OCI-LY7 (cell line): ENCODE results near the gene NEK11. TPM values are rescaled to one million over a fixed set of nuclear protein-coding genes. Genes with fewer than 3 reads are reported as not detected.

ENCODE experiments used
- BruUV-seq: library from RNA; stranded (reverse); fragments of 400-500 nt; replicated peaks from 2 replicates; lab custom pipeline; 2021; lab: Mats Ljungman, UMichigan
- CTCF ChIA-PET: fragments of 300-600 bp; sonication (Branson Sonifier 250); formaldehyde crosslinking; loops from one replicate; lab custom pipeline; 2022; ENCODE audit warnings: antibody characterized with exemption; ENCODE audit not compliant: unreplicated experiment; lab: Charles Lee
- POLR2A ChIA-PET: fragments of 300-600 bp; sonication (Branson Sonifier 250); formaldehyde crosslinking; loops from one replicate; lab custom pipeline; 2022; ENCODE audit warnings: antibody characterized with exemption; lab: Charles Lee
- DNase-seq: peaks from one replicate; pipeline ENCODE4 v3.0.0-alpha.2; 2015; ENCODE audit warnings: low spot score
- H2AFZ ChIP-seq: fragments of 200-600 bp; sonication (generic), shearing (Covaris generic); 2 replicates; pipeline ENCODE4 v1.6.1; 2014; ENCODE audit warnings: mild to moderate bottlenecking, antibody characterized with exemption, low read length, moderate library complexity
- H3K27ac ChIP-seq: fragments of 200-600 bp; sonication (generic); 2 replicates; pipeline ENCODE4 v1.5.1; 2014; ENCODE audit warnings: mixed run types, low read depth, mild to moderate bottlenecking, moderate library complexity, low read length, inconsistent platforms; ENCODE audit not compliant: poor library complexity, severe bottlenecking
- H3K36me3 ChIP-seq: fragments of 200-600 bp; sonication (generic); 2 replicates; pipeline ENCODE4 v1.6.1; 2014; ENCODE audit warnings: mild to moderate bottlenecking, antibody characterized with exemption, low read length, moderate library complexity, mixed read lengths; ENCODE audit not compliant: insufficient read depth
- H3K4me1 ChIP-seq: fragments of 200-600 bp; sonication (generic); 2 replicates; pipeline ENCODE4 v1.5.1; 2014; ENCODE audit warnings: mild to moderate bottlenecking, low read length; ENCODE audit not compliant: insufficient read depth, poor library complexity, severe bottlenecking
- H3K4me2 ChIP-seq: fragments of 200-600 bp; sonication (generic); 2 replicates; pipeline ENCODE4 v1.6.1; 2014; ENCODE audit warnings: mild to moderate bottlenecking, low read length
- H3K4me3 ChIP-seq: fragments of 200-600 bp; sonication (generic); 2 replicates; pipeline ENCODE4 v1.5.1; 2014; ENCODE audit warnings: mild to moderate bottlenecking, low read depth, low read length; ENCODE audit not compliant: poor library complexity, severe bottlenecking
- H3K79me2 ChIP-seq: fragments of 200-600 bp; sonication (generic); 2 replicates; pipeline ENCODE4 v1.6.1; 2016; ENCODE audit warnings: low read depth, mild to moderate bottlenecking, low read length, moderate library complexity, mixed read lengths; ENCODE audit not compliant: insufficient read depth
- H3K9me2 ChIP-seq: fragments of 200-600 bp; sonication (generic); 2 replicates; pipeline ENCODE4 v1.6.1; 2016; ENCODE audit warnings: mild to moderate bottlenecking, low read length, mixed read lengths; ENCODE audit not compliant: insufficient read depth
- H3K9me3 ChIP-seq: fragments of 200-600 bp; sonication (generic); 2 replicates; pipeline ENCODE4 v1.6.1; 2014; ENCODE audit warnings: mild to moderate bottlenecking, mixed run types, low read length, mixed read lengths
- H4K20me1 ChIP-seq: fragments of 200-600 bp; sonication (generic); 2 replicates; pipeline ENCODE4 v1.6.1; 2014; ENCODE audit warnings: mild to moderate bottlenecking, antibody characterized with exemption, low read length, moderate library complexity, mixed read lengths; ENCODE audit not compliant: insufficient read depth
- CTCF ChIP-seq: fragments of 200-600 bp; sonication (generic); conservative IDR thresholded peaks from 2 replicates; pipeline ENCODE4 v1.5.1; 2014; ENCODE audit warnings: mild to moderate bottlenecking, antibody characterized with exemption, low read length, moderate library complexity, mixed read lengths
- EZH2phosphoT487 ChIP-seq: fragments of 200-600 bp; sonication (generic); IDR thresholded peaks from 2 replicates; pipeline ENCODE4 v1.6.1; 2018; ENCODE audit warnings: low read depth, borderline replicate concordance, mild to moderate bottlenecking, mixed run types, antibody characterized with exemption, low read length, moderate library complexity, mixed read lengths
- intact Hi-C: fragments of 100-400 bp; cut with micrococcal nuclease; formaldehyde crosslinking; loops from one replicate; pipeline ENCODE4 v1.10.0; 2022; ENCODE audit not compliant: unreplicated experiment
- total RNA-seq, 2 experiments: library from RNA; depleted of rRNA in 1 of 2; stranded (reverse); fragments of >200 nt in 1 of 2; shearing (Covaris generic) in 1 of 2; gene quantifications; 2 replicates each; pipeline ENCODE4 v1.2.3, GENCODE V29; 2014 to 2022

Gene NEK11
- total RNA-seq, 2 experiments from 2014 or later: 0.47 to 1.5 TPM

GRCh38 chr3:131079086-131079485 lies 52.4 kb downstream of the NEK11 start:
- no TSS peak for BruUV-seq
- no peak overlapping the region for H2AFZ ChIP-seq
- H3K9me2 ChIP-seq: no peaks in the 10 kb centered on the region
- TF ChIP-seq EZH2phosphoT487: no peak
- no peak for TF ChIP-seq CTCF
- no peaks in the 10 kb centered on the region for H4K20me1 ChIP-seq
- H3K9me3 ChIP-seq: no peaks in the 10 kb centered on the region
- no peak overlapping the region for H3K27ac ChIP-seq
- no peak overlapping the region for H3K4me3 ChIP-seq
- POLR2A ChIA-PET: no interaction called here
- DNase-seq: no peak
- H3K36me3 ChIP-seq: no peaks in the 10 kb centered on the region
- no peak overlapping the region for H3K4me2 ChIP-seq
- CTCF ChIA-PET: no interaction called here
- intact Hi-C loops: no loop called here
- no peaks in the 10 kb centered on the region for H3K79me2 ChIP-seq
- no peaks in the 10 kb centered on the region for H3K4me1 ChIP-seq

DNA sequence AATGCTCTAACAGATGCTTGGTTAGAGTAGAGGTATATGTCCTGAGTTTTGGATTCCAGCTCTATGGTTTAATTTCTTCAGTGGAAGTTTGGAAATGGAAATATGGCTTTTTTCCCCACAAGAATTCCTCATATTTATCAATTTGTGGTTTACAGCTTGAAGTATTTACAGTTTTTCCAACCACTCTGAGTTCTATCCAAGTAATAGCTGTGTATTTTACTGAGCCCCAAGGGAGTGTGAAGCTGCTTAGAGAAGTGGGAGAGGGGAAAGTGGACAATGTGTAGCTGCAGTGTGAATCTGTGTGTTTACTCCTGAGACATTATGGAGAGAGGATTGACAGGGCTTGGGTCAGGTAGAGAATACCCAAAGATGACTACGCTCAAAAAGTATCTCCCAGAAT lies 54.5 kb downstream of the NEK11 start:
- POLR2A ChIA-PET: no interaction called here
- no peak overlapping the region for H3K4me2 ChIP-seq
- H3K27ac ChIP-seq: no peak overlapping the region
- H3K4me3 ChIP-seq: no peak overlapping the region
- no peaks in the 10 kb centered on the region for H3K9me2 ChIP-seq
- CTCF ChIA-PET: no interaction called here
- H2AFZ ChIP-seq: no peak overlapping the region
- DNase-seq: no peak
- no peaks in the 10 kb centered on the region for H3K79me2 ChIP-seq
- no peak for TF ChIP-seq CTCF
- TF ChIP-seq EZH2phosphoT487: no peak
- intact Hi-C loops: no loop called here
- no TSS peak for BruUV-seq
- H3K9me3 ChIP-seq: no peaks in the 10 kb centered on the region
- no peaks in the 10 kb centered on the region for H3K4me1 ChIP-seq
- no peaks in the 10 kb centered on the region for H4K20me1 ChIP-seq
- H3K36me3 ChIP-seq: no peaks in the 10 kb centered on the region

DNA sequence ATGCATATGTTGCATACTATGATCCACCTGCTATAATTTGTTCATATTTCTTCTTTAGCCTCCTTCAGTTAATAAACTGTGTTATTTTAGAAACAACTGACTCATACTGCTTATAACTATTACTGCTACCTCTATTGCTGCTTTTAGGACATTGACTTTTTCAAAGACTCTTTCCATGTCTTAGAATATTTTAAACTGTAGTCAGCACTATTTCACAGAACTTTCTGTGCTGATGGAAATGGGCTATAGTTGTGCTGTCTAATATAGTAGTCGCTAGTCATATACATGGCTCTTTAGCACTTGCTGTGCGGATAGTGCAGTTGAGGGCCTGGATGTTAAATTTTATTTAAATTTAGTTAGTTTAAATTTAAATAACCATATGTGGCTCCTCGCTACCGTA lies 55.6 kb downstream of the NEK11 start:
- ChIA-PET CTCF (no interaction called here), POLR2A (no interaction called here)
- no TSS peak for BruUV-seq
- H3K4me2 ChIP-seq: no peak overlapping the region
- H3K4me3 ChIP-seq: no peak overlapping the region
- H3K79me2 ChIP-seq: no peaks in the 10 kb centered on the region
- no peaks in the 10 kb centered on the region for H3K9me3 ChIP-seq
- H3K27ac ChIP-seq: no peak overlapping the region
- no peaks in the 10 kb centered on the region for H3K36me3 ChIP-seq
- H2AFZ ChIP-seq: no peak overlapping the region
- H3K4me1 ChIP-seq: no peaks in the 10 kb centered on the region
- DNase-seq: no peak
- no peaks in the 10 kb centered on the region for H3K9me2 ChIP-seq
- no peaks in the 10 kb centered on the region for H4K20me1 ChIP-seq
- TF ChIP-seq CTCF (no peak), EZH2phosphoT487 (no peak)
- intact Hi-C loops: no loop called here
